SU-DHL-6 (cell line): ENCODE results near the gene SDK2.

Source experiments
- H2AFZ ChIP-seq: fragments of 200-600 bp; sonication (generic); 2 replicates; pipeline ENCODE4 v1.6.1; 2014; ENCODE audit warnings: low read depth, mild to moderate bottlenecking, moderate library complexity, mixed read lengths, antibody characterized with exemption, low read length; ENCODE audit not compliant: severe bottlenecking
- H3F3A ChIP-seq: fragments of 200-600 bp; shearing (Covaris generic); 2 replicates; pipeline ENCODE4 v1.6.0; 2016; ENCODE audit warnings: antibody characterized with exemption, mild to moderate bottlenecking; ENCODE audit not compliant: insufficient read depth
- H3K27ac ChIP-seq: fragments of 200-600 bp; sonication (generic); 2 replicates; pipeline ENCODE4 v1.5.1; 2016; ENCODE audit warnings: low read depth, mild to moderate bottlenecking, low read length, moderate library complexity, mixed read lengths
- H3K27me3 ChIP-seq: fragments of 200-600 bp; sonication (generic), shearing (Covaris generic); 2 replicates; pipeline ENCODE4 v1.6.0; 2014; ENCODE audit warnings: mild to moderate bottlenecking, low read length
- H3K36me3 ChIP-seq: fragments of 200-600 bp; sonication (generic); 2 replicates; pipeline ENCODE4 v1.6.1; 2014; ENCODE audit warnings: mild to moderate bottlenecking, low read length, mixed read lengths
- H3K4me2 ChIP-seq: fragments of 300-600, 200-600 bp; shearing (Covaris generic), sonication (generic); 2 replicates; pipeline ENCODE4 v1.6.0; 2014; ENCODE audit warnings: low read length, low read depth, mild to moderate bottlenecking; ENCODE audit not compliant: poor library complexity, severe bottlenecking
- H3K4me3 ChIP-seq: fragments of 200-600 bp; sonication (generic); 2 replicates; pipeline ENCODE4 v1.5.1; 2014; ENCODE audit warnings: antibody characterized with exemption, low read length, mild to moderate bottlenecking, mixed read lengths; ENCODE audit not compliant: insufficient read depth, poor library complexity, severe bottlenecking
- H3K79me2 ChIP-seq: fragments of 200-600 bp; sonication (generic); 2 replicates; pipeline ENCODE4 v1.6.1; 2014; ENCODE audit warnings: mild to moderate bottlenecking, low read length, moderate library complexity; ENCODE audit not compliant: insufficient read depth
- H3K9ac ChIP-seq: fragments of 200-600 bp; sonication (generic); 2 replicates; pipeline ENCODE4 v1.7.0; 2014; ENCODE audit warnings: mild to moderate bottlenecking, low read length
- H3K9me2 ChIP-seq: fragments of 200-600 bp; sonication (generic); replicated peaks from 2 replicates; pipeline ENCODE4 v1.6.1; 2014; ENCODE audit warnings: low read length; ENCODE audit not compliant: insufficient read depth
- H3K9me3 ChIP-seq: fragments of 200-600 bp; sonication (generic); 2 replicates; pipeline ENCODE4 v1.6.1; 2014; ENCODE audit warnings: low read length, mixed read lengths; ENCODE audit not compliant: insufficient read depth
- H4K20me1 ChIP-seq: fragments of 200-600 bp; sonication (generic); 2 replicates; pipeline ENCODE4 v1.6.1; 2014; ENCODE audit warnings: low read depth, mild to moderate bottlenecking, antibody characterized with exemption, low read length, moderate library complexity, mixed read lengths
- EZH2phosphoT487 ChIP-seq: fragments of 200-600 bp; sonication (generic), shearing (Covaris generic); conservative IDR thresholded peaks from 2 replicates; pipeline ENCODE4 v1.6.1; 2018; ENCODE audit warnings: mild to moderate bottlenecking, antibody characterized with exemption, low read length, moderate library complexity, mixed read lengths
- TF ChIP-seq, protein P1 (sequence below): fragments of 200-600 bp; sonication (generic); IDR thresholded peaks from one replicate; pipeline ENCODE4 v1.5.1; 2017; ENCODE audit warnings: antibody characterized with exemption, mild to moderate bottlenecking, low read length, moderate library complexity; ENCODE audit not compliant: insufficient read depth, poor library complexity, severe bottlenecking

Gene SDK2

DNA sequence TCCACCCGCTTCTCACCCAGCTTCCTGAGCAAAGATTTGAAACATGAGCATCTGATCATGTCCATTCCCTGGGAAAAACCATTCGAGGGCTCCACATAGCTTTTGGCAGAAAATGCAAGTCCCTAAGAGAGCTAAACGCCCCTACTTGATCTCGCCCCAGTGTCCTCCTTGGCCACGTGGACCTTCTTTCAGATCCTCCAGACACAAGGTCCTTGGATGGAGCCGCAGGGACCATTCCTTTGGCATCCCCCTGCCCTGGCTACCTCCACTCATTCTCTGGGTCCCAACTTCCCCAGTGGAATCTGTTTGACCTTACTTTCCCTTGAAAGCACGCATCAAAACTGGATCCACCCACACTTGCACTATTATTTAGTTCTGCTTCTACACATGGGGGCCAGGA is 146.5 kb downstream of the SDK2 start:
- Histone ChIP-seq H3K36me3 (no peaks in the 10 kb centered on the region), H3K4me3 (no peak overlapping the region), H3K27me3 (no peaks in the 10 kb centered on the region), H3K9me3 (no peaks in the 10 kb centered on the region), H3K27ac (no peak overlapping the region), H3F3A (no peaks in the 10 kb centered on the region), H3K4me2 (no peak overlapping the region), H3K79me2 (no peaks in the 10 kb centered on the region), H2AFZ (no peak overlapping the region), H3K9me2 (no peaks in the 10 kb centered on the region), H4K20me1 (no peaks in the 10 kb centered on the region), H3K9ac (no peak overlapping the region)
- TF ChIP-seq, protein P1, sequence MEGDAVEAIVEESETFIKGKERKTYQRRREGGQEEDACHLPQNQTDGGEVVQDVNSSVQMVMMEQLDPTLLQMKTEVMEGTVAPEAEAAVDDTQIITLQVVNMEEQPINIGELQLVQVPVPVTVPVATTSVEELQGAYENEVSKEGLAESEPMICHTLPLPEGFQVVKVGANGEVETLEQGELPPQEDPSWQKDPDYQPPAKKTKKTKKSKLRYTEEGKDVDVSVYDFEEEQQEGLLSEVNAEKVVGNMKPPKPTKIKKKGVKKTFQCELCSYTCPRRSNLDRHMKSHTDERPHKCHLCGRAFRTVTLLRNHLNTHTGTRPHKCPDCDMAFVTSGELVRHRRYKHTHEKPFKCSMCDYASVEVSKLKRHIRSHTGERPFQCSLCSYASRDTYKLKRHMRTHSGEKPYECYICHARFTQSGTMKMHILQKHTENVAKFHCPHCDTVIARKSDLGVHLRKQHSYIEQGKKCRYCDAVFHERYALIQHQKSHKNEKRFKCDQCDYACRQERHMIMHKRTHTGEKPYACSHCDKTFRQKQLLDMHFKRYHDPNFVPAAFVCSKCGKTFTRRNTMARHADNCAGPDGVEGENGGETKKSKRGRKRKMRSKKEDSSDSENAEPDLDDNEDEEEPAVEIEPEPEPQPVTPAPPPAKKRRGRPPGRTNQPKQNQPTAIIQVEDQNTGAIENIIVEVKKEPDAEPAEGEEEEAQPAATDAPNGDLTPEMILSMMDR: no peak
- no peak for TF ChIP-seq EZH2phosphoT487

DNA sequence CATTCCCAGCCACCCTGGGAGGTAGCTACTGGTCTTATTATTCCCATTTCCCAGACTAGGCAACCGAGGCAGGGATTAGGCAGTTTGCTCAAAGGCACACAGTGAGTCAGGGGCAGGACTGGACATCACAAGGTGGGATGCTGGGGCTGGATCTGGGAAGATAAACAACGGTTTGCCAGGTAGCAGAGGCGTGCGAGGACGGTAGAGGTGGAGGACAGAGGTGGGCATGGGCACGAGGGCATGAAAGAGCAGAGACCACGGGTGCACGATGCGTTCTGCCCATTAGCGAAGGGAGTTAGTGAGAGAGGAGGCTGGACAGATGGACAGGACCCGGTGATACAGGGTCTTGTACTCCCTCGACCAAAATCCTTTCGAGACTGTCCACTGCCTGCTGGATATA is 148.0 kb downstream of the SDK2 start:
- Histone ChIP-seq H3K9me3 (no peaks in the 10 kb centered on the region), H3K4me2 (no peak overlapping the region), H3K9me2 (no peaks in the 10 kb centered on the region), H3K27me3 (no peaks in the 10 kb centered on the region), H3K27ac (no peak overlapping the region), H2AFZ (no peak overlapping the region), H3K9ac (no peak overlapping the region), H4K20me1 (no peaks in the 10 kb centered on the region), H3K36me3 (no peaks in the 10 kb centered on the region), H3F3A (no peaks in the 10 kb centered on the region), H3K79me2 (no peaks in the 10 kb centered on the region), H3K4me3 (no peak overlapping the region)
- no peak for TF ChIP-seq EZH2phosphoT487
- TF ChIP-seq, protein P1: no peak

DNA sequence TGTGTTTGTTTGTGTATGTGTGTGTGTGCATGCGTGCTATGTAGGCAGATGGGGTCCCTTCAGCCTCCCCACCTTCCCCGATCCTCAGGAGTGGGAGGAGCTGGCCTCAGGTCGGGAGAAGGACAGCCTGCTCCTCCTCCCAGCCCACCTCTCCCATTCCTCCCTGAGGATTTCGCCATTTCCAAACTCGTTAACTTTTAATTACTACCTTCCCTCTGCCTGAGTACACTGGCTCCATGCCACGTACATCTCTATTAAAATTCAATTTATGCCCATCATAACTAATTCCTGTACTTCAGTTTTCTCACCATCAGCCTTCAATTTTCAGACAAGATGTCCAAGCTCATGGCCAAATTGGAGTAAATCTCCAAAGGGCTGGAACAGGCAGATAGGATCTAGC is 148.6 kb downstream of the SDK2 start:
- no peak overlapping the region for H3K4me2 ChIP-seq
- no peak for TF ChIP-seq EZH2phosphoT487
- TF ChIP-seq, protein P1: no peak
- H3K27ac ChIP-seq: no peak overlapping the region
- no peak overlapping the region for H2AFZ ChIP-seq
- no peak overlapping the region for H3K4me3 ChIP-seq
- H3K9ac ChIP-seq: no peak overlapping the region
- H3K9me3 ChIP-seq: no peaks in the 10 kb centered on the region
- H3F3A ChIP-seq: no peaks in the 10 kb centered on the region
- no peaks in the 10 kb centered on the region for H3K27me3 ChIP-seq
- no peaks in the 10 kb centered on the region for H3K36me3 ChIP-seq
- no peaks in the 10 kb centered on the region for H3K9me2 ChIP-seq
- no peaks in the 10 kb centered on the region for H4K20me1 ChIP-seq
- no peaks in the 10 kb centered on the region for H3K79me2 ChIP-seq
